HEK293 (cell line): Measurements from ENCODE around the gene UQCC2.

Experiments used
- CTCF ChIA-PET: fragments of 350-600 bp; formaldehyde crosslinking; extraction: SDS; loops from one replicate; lab custom pipeline; 2021; ENCODE audit warnings: antibody characterized with exemption; lab: Yijun Ruan, JAX
- POLR2A ChIA-PET: fragments of 300-600 bp; formaldehyde crosslinking; extraction: SDS; loops from one replicate; lab custom pipeline; 2020; ENCODE audit warnings: antibody characterized with exemption, inconsistent platforms; lab: Yijun Ruan, JAX
- H3K27ac ChIP-seq: fragments of 200-500 bp; sonication (Bioruptor generic); 2 replicates; pipeline ENCODE4 v1.5.1; 2014; ENCODE audit warnings: low read depth, low read length, control low read depth, inconsistent platforms; ENCODE audit errors: extremely low read depth
- H3K36me3 ChIP-seq, 2 experiments: fragments of 200-500 bp in 1 of 2; sonication (Bioruptor generic) in 1 of 2; 1 replicate in 1 of 2; 2 replicates in 1 of 2; pipeline ENCODE4 v1.5.1; 2014 to 2017; ENCODE audit warnings: inconsistent platforms in 2 of 2, low read length in 2 of 2; ENCODE audit not compliant: control insufficient read depth in 2 of 2, insufficient read depth in 1 of 2
- H3K4me1 ChIP-seq: fragments of 200-500 bp; sonication (Bioruptor generic); 2 replicates; pipeline ENCODE4 v1.5.1; 2014; ENCODE audit warnings: mild to moderate bottlenecking, low read length, inconsistent platforms; ENCODE audit not compliant: control insufficient read depth, insufficient read depth
- H3K4me3 ChIP-seq: 2 replicates; pipeline ENCODE4 v1.5.1; 2011; ENCODE audit warnings: low read depth, mild to moderate bottlenecking, control low read depth, low read length, moderate library complexity
- H3K9me3 ChIP-seq: fragments of 200-500 bp; sonication (Bioruptor generic); 2 replicates; pipeline ENCODE4 v1.5.1; 2014; ENCODE audit warnings: low read depth, low read length, inconsistent platforms; ENCODE audit not compliant: control insufficient read depth, insufficient read depth
- BCL11B ChIP-seq: fragments of 450-650 bp; formaldehyde crosslinking; IDR thresholded peaks from 2 replicates; pipeline ENCODE4 v1.5.1; 2016; ENCODE audit warnings: low read depth, missing biosample characterization, missing genetic modification characterization
- KLF9 ChIP-seq: fragments of 450-650 bp; formaldehyde crosslinking; IDR thresholded peaks from 2 replicates; pipeline ENCODE4 v1.5.1; 2016; ENCODE audit warnings: missing biosample characterization, missing genetic modification characterization, low read depth
- SCRT1 ChIP-seq: fragments of 450-650 bp; formaldehyde crosslinking; IDR thresholded peaks from 2 replicates; pipeline ENCODE4 v1.5.1; 2016; ENCODE audit warnings: missing biosample characterization, missing genetic modification characterization, borderline replicate concordance
- SCRT2 ChIP-seq: fragments of 450-650 bp; formaldehyde crosslinking; IDR thresholded peaks from 2 replicates; pipeline ENCODE4 v1.5.1; 2016; ENCODE audit warnings: missing biosample characterization, missing genetic modification characterization
- YY2 ChIP-seq: fragments of 450-650 bp; formaldehyde crosslinking; IDR thresholded peaks from 2 replicates; pipeline ENCODE4 v1.5.1; 2016; ENCODE audit warnings: missing biosample characterization, missing genetic modification characterization
- ZFHX2 ChIP-seq: fragments of 450-650 bp; formaldehyde crosslinking; conservative IDR thresholded peaks from 2 replicates; pipeline ENCODE4 v1.5.1; 2016; ENCODE audit warnings: missing biosample characterization, missing genetic modification characterization
- ZFP37 ChIP-seq: fragments of 450-650 bp; formaldehyde crosslinking; IDR thresholded peaks from 2 replicates; pipeline ENCODE4 v1.5.1; 2016; ENCODE audit warnings: missing biosample characterization, missing genetic modification characterization
- ZNF10 ChIP-seq: fragments of 450-650 bp; formaldehyde crosslinking; IDR thresholded peaks from 2 replicates; pipeline ENCODE4 v1.5.1; 2017; ENCODE audit warnings: missing biosample characterization, missing genetic modification characterization
- ZNF169 ChIP-seq: fragments of 450-650 bp; formaldehyde crosslinking; IDR thresholded peaks from 2 replicates; pipeline ENCODE4 v1.5.1; 2016; ENCODE audit warnings: missing biosample characterization, missing genetic modification characterization
- ZNF19 ChIP-seq: fragments of 450-650 bp; formaldehyde crosslinking; IDR thresholded peaks from 2 replicates; pipeline ENCODE4; 2016; ENCODE audit warnings: missing biosample characterization, missing genetic modification characterization, low read depth
- ZNF223 ChIP-seq: fragments of 450-650 bp; formaldehyde crosslinking; IDR thresholded peaks from 2 replicates; pipeline ENCODE4 v1.5.1; 2016; ENCODE audit warnings: missing biosample characterization, missing genetic modification characterization
- ZNF24 ChIP-seq: fragments of 450-650 bp; formaldehyde crosslinking; IDR thresholded peaks from 2 replicates; pipeline ENCODE4 v1.5.1; 2016; ENCODE audit warnings: missing biosample characterization, missing genetic modification characterization
- ZNF302 ChIP-seq: fragments of 450-650 bp; formaldehyde crosslinking; IDR thresholded peaks from 2 replicates; pipeline ENCODE4 v1.5.1; 2016; ENCODE audit warnings: missing biosample characterization, missing genetic modification characterization, low read depth
- ZNF341 ChIP-seq: fragments of 450-650 bp; formaldehyde crosslinking; IDR thresholded peaks from 2 replicates; pipeline ENCODE4; 2016; ENCODE audit warnings: low read depth, missing biosample characterization, missing genetic modification characterization
- ZNF37A ChIP-seq: fragments of 450-650 bp; IDR thresholded peaks from 2 replicates; pipeline ENCODE4 v1.5.1; 2018; ENCODE audit warnings: missing biosample characterization, missing genetic modification characterization
- ZNF514 ChIP-seq: fragments of 450-650 bp; formaldehyde crosslinking; IDR thresholded peaks from 2 replicates; pipeline ENCODE4 v1.5.1; 2016; ENCODE audit warnings: missing biosample characterization, missing genetic modification characterization
- ZNF544 ChIP-seq: fragments of 450-650 bp; formaldehyde crosslinking; IDR thresholded peaks from 2 replicates; pipeline ENCODE4 v1.5.0; 2017; ENCODE audit warnings: missing biosample characterization, missing genetic modification characterization
- ZNF610 ChIP-seq: fragments of 450-650 bp; formaldehyde crosslinking; IDR thresholded peaks from 2 replicates; pipeline ENCODE4 v1.5.1; 2016; ENCODE audit warnings: missing biosample characterization, missing genetic modification characterization, borderline replicate concordance
- ZNF624 ChIP-seq: fragments of 450-650 bp; formaldehyde crosslinking; IDR thresholded peaks from 2 replicates; pipeline ENCODE4 v1.5.1; 2017; ENCODE audit warnings: missing biosample characterization, missing genetic modification characterization
- ZNF701 ChIP-seq: fragments of 450-650 bp; formaldehyde crosslinking; IDR thresholded peaks from 2 replicates; pipeline ENCODE4 v1.5.1; 2016; ENCODE audit warnings: missing biosample characterization, missing genetic modification characterization
- ZNF837 ChIP-seq: fragments of 450-650 bp; formaldehyde crosslinking; IDR thresholded peaks from 2 replicates; pipeline ENCODE4 v1.5.1; 2016; ENCODE audit warnings: missing biosample characterization, missing genetic modification characterization
- ZNF843 ChIP-seq: fragments of 450-650 bp; formaldehyde crosslinking; IDR thresholded peaks from 2 replicates; pipeline ENCODE4 v1.5.1; 2016; ENCODE audit warnings: missing biosample characterization, missing genetic modification characterization
- ZSCAN30 ChIP-seq: fragments of 450-650 bp; IDR thresholded peaks from 2 replicates; pipeline ENCODE4 v1.5.1; 2018; ENCODE audit warnings: missing biosample characterization, mild to moderate bottlenecking, missing genetic modification characterization, moderate library complexity
- ZXDB ChIP-seq: fragments of 450-650 bp; formaldehyde crosslinking; IDR thresholded peaks from 2 replicates; pipeline ENCODE4 v1.5.1; 2016; ENCODE audit warnings: missing biosample characterization, missing genetic modification characterization
- TF ChIP-seq, protein P1 (sequence below): fragments of 450-650 bp; formaldehyde crosslinking; IDR thresholded peaks from 2 replicates; pipeline ENCODE4 v1.5.1; 2017; ENCODE audit warnings: missing biosample characterization, mild to moderate bottlenecking, missing genetic modification characterization, moderate library complexity
- TF ChIP-seq, protein P2 (sequence below): sonication (generic); formaldehyde crosslinking; IDR thresholded peaks from 2 replicates; pipeline ENCODE4 v1.8.1; 2022; ENCODE audit warnings: mild to moderate bottlenecking, moderate library complexity, missing genetic modification reagents
- TF ChIP-seq, protein P3 (sequence below): fragments of 450-650 bp; formaldehyde crosslinking; IDR thresholded peaks from 2 replicates; pipeline ENCODE4 v1.5.1; 2016; ENCODE audit warnings: missing biosample characterization, missing genetic modification characterization

Gene UQCC2

GRCh38 chr6:33699739-33700138, 11.8 kb downstream of the UQCC2 start:
- no peak overlapping the region for H3K4me3 ChIP-seq
- TF ChIP-seq YY2 (tag by site-specific recombination) (no peak), BCL11B (no peak)
- TF ChIP-seq, protein P1, sequence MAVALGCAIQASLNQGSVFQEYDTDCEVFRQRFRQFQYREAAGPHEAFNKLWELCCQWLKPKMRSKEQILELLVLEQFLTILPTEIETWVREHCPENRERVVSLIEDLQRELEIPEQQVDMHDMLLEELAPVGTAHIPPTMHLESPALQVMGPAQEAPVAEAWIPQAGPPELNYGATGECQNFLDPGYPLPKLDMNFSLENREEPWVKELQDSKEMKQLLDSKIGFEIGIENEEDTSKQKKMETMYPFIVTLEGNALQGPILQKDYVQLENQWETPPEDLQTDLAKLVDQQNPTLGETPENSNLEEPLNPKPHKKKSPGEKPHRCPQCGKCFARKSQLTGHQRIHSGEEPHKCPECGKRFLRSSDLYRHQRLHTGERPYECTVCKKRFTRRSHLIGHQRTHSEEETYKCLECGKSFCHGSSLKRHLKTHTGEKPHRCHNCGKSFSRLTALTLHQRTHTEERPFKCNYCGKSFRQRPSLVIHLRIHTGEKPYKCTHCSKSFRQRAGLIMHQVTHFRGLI, result no peak
- TF ChIP-seq, all 188 proteins: peak for 0
- H3K27ac ChIP-seq, result no peak overlapping the region
- no peaks in the 10 kb centered on the region for H3K9me3 ChIP-seq
- ChIA-PET CTCF (interaction anchor here (0.6 to 4.8 kb wide), 28 partner anchors 10 to 725 kb away, joined by 3 to 93 read pairs (median 8); partner anchors contain the start of genes BAK1 and UQCC2), POLR2A (interaction anchor here (1.2 kb wide), 1 partner anchor 11 kb away, joined by 7 read pairs; the partner anchor contains the start of gene UQCC2)
- peaks cover 3% of the 10 kb centered on the region; the same call in 1 of the 2 replicates for H3K4me1 ChIP-seq
- H3K36me3 ChIP-seq, result peaks cover 4 to 74% of the 10 kb centered on the region in 2 experiments; a peak in 2 of 3 replicates

DNA sequence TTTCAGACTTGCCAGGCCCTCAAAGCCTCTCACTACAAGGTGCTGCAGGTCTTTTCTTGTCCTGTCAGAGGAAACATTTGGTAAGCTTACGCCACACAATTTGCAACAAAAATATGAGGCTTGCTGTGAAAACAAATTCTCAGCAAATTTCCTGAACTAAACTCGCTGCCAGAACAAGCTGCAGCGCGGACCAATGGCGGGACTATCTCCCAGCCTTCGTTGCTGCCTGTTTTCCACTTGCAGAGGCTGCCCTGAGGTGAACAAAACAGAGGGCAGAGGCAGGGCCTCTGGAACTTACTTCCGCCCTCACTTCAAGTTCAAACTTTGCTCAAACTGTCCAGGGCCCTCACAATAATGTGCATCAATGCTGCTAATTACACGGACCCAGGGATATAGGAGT, 12.4 kb downstream of the UQCC2 start:
- Histone ChIP-seq H3K27ac (no peak overlapping the region), H3K36me3 (peaks cover 4 to 73% of the 10 kb centered on the region in 2 experiments; a peak in 2 of 3 replicates), H3K4me1 (peaks cover 3% of the 10 kb centered on the region; the same call in 1 of the 2 replicates), H3K4me3 (no peak overlapping the region), H3K9me3 (no peaks in the 10 kb centered on the region)
- CTCF ChIA-PET, result interaction anchor here (1.2 kb wide), 1 partner anchor 109 kb away, joined by 7 read pairs; no protein-coding TSS in a partner anchor
- no peak for TF ChIP-seq ZNF610 (tag by site-specific recombination)
- POLR2A ChIA-PET, result no interaction called here

GRCh38 chr6:33698494-33698893, 13.0 kb downstream of the UQCC2 start:
- Histone ChIP-seq H3K36me3 (peaks cover 4 to 77% of the 10 kb centered on the region in 2 experiments; a peak in 2 of 3 replicates), H3K27ac (no peak overlapping the region), H3K9me3 (no peaks in the 10 kb centered on the region)
- no peak for TF ChIP-seq ZNF223 (tag by site-specific recombination)
- no peak for TF ChIP-seq ZNF837 (tag by site-specific recombination)
- TF ChIP-seq ZFHX2 (tag by site-specific recombination), result no peak
- TF ChIP-seq ZNF169 (tag by site-specific recombination), result no peak
- TF ChIP-seq ZNF19 (tag by site-specific recombination), result no peak
- TF ChIP-seq ZNF10 (tag by site-specific recombination), result no peak
- no peak for TF ChIP-seq ZNF37A (tag by site-specific recombination)
- no peak for TF ChIP-seq ZNF701 (tag by site-specific recombination)
- TF ChIP-seq ZNF24 (tag by site-specific recombination), result no peak
- TF ChIP-seq ZSCAN30, result no peak
- no peak for TF ChIP-seq ZNF514 (tag by site-specific recombination)
- no peak for TF ChIP-seq SCRT1 (tag by site-specific recombination)
- TF ChIP-seq, all 188 proteins: peak for 0
- Histone ChIP-seq H3K4me1 (peaks cover 3% of the 10 kb centered on the region; the same call in 1 of the 2 replicates), H3K4me3 (no peak overlapping the region)
- ChIA-PET POLR2A (no interaction called here), CTCF (interaction anchor here (0.6 to 1.2 kb wide), 2 partner anchors 109 to 335 kb away, joined by 3 to 7 read pairs; no protein-coding TSS in a partner anchor)

- H3K9me3 ChIP-seq, result no peaks in the 10 kb centered on the region
- no peak overlapping the region for H3K4me3 ChIP-seq
- TF ChIP-seq ZNF544 (no peak), ZNF302 (tag by site-specific recombination) (no peak), ZFP37 (tag by site-specific recombination) (no peak), SCRT2 (tag by site-specific recombination) (no peak), ZNF341 (tag by site-specific recombination) (no peak), ZNF624 (tag by site-specific recombination) (no peak), ZNF843 (tag by site-specific recombination) (no peak), KLF9 (tag by site-specific recombination) (no peak), ZXDB (tag by site-specific recombination) (no peak)
- TF ChIP-seq, protein P2, sequence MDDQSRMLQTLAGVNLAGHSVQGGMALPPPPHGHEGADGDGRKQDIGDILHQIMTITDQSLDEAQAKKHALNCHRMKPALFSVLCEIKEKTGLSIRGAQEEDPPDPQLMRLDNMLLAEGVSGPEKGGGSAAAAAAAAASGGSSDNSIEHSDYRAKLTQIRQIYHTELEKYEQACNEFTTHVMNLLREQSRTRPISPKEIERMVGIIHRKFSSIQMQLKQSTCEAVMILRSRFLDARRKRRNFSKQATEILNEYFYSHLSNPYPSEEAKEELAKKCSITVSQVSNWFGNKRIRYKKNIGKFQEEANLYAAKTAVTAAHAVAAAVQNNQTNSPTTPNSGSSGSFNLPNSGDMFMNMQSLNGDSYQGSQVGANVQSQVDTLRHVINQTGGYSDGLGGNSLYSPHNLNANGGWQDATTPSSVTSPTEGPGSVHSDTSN, result no peak
- TF ChIP-seq, protein P3, sequence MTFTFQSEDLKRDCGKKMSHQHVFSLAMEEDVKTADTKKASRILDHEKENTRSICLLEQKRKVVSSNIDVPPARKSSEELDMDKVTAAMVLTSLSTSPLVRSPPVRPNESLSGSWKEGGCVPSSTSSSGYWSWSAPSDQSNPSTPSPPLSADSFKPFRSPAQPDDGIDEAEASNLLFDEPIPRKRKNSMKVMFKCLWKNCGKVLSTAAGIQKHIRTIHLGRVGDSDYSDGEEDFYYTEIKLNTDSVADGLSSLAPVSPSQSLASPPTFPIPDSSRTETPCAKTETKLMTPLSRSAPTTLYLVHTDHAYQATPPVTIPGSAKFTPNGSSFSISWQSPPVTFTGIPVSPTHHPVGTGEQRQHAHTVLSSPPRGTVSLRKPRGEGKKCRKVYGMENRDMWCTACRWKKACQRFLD (tag by site-specific recombination), result no peak
- H3K27ac ChIP-seq, result no peak overlapping the region
- H3K4me1 ChIP-seq, result peaks cover 3% of the 10 kb centered on the region; the same call in 1 of the 2 replicates
- CTCF ChIA-PET, result interaction anchor here (0.5 to 5.4 kb wide), 4 partner anchors 72 to 145 kb away, joined by 3 to 34 read pairs (median 5); no protein-coding TSS in a partner anchor
- POLR2A ChIA-PET, result interaction anchor here (1.1 kb wide), 1 partner anchor 13 kb away, joined by 3 read pairs; the partner anchor contains the start of gene UQCC2
- peaks cover 4 to 82% of the 10 kb centered on the region in 2 experiments; a peak in 2 of 3 replicates for H3K36me3 ChIP-seq
Measured at GRCh38 chr6:33697845-33698244, 13.7 kb downstream of the UQCC2 start.
